ENCODE results near the gene DPEP2NB.

The DPEP2NB gene

DNA sequence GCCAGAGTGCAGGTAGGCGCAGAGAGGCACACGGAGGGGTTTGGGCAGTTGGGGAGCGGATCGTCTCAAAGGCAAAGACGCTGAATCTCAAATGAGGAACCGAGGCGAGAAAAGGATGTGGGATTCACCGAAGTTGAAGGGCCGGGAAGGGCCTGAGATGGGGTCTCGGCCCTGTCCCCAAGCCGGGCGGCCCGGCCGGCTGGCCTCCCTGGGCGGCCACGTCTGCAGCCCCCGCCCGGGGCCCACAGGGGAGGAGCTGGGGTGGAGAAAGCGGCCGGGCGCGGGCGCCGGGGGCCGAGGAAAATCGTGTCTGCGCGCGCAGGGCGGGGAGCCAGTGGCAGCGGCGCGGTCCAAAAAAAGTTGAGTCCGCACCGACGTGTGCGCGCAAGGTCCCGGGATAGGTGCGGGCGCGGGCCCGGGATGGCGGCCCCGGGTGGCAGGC, 47.7 kb downstream of the DPEP2NB start:
- Histone ChIP-seq H3K36me3 (ENCODE audit: control insufficient read depth, low read length) (no peaks in the 10 kb centered on the region), H3K79me2 (ENCODE audit: control insufficient read depth, low read length) (0 out of 2 replicates have a peak, but pooled peaks cover 6% of the 10 kb centered on the region), H3K4me3 (ENCODE audit: low read length) (peak overlapping the region; percentile 75), H3F3A (ENCODE audit: control insufficient read depth, insufficient read depth) (peaks cover 7% of the 10 kb centered on the region; the same call in 1 of the 2 replicates), H3K4me2 (ENCODE audit: low read length) (peak overlapping the region; percentile 94), H3K9me3 (ENCODE audit: control insufficient read depth, insufficient read depth, low read length) (no peaks in the 10 kb centered on the region), H3K4me1 (ENCODE audit: control insufficient read depth, low read length) (peaks cover 29% of the 10 kb centered on the region), H3K27me3 (ENCODE audit: control insufficient read depth, low read length) (no peaks in the 10 kb centered on the region), H4K20me1 (ENCODE audit: control insufficient read depth, insufficient read depth, low read depth, low read length) (0 out of 2 replicates have a peak, but pooled peaks cover 3% of the 10 kb centered on the region), H3K9me2 (replicated peaks; ENCODE audit: control insufficient read depth, low read length) (no peaks in the 10 kb centered on the region), H3K27ac (ENCODE audit: low read depth, low read length) (no peak overlapping the region)
- TF ChIP-seq CTCF (IDR thresholded peaks at IDR 0.05; ENCODE audit: low read depth, low read length, poor library complexity, severe bottlenecking) (no peak), EZH2phosphoT487 (IDR thresholded peaks at IDR 0.05; ENCODE audit: borderline replicate concordance, low read length) (no peak)

- peak; percentile 42 for TF ChIP-seq CTCF (IDR thresholded peaks at IDR 0.05; ENCODE audit: low read depth, low read length, poor library complexity, severe bottlenecking)
- TF ChIP-seq EZH2phosphoT487 (IDR thresholded peaks at IDR 0.05; ENCODE audit: borderline replicate concordance, low read length), result no peak
- H3K4me1 ChIP-seq (ENCODE audit: control insufficient read depth, low read length), result peaks cover 29% of the 10 kb centered on the region
- H3K27me3 ChIP-seq (ENCODE audit: control insufficient read depth, low read length), result no peaks in the 10 kb centered on the region
- H3K27ac ChIP-seq (ENCODE audit: low read depth, low read length), result no peak overlapping the region
- 0 out of 2 replicates have a peak, but pooled peaks cover 3% of the 10 kb centered on the region for H4K20me1 ChIP-seq (ENCODE audit: control insufficient read depth, insufficient read depth, low read depth, low read length)
- peaks cover 7% of the 10 kb centered on the region; the same call in 1 of the 2 replicates for H3F3A ChIP-seq (ENCODE audit: control insufficient read depth, insufficient read depth)
- 0 out of 2 replicates have a peak, but pooled peaks cover 6% of the 10 kb centered on the region for H3K79me2 ChIP-seq (ENCODE audit: control insufficient read depth, low read length)
- H3K4me2 ChIP-seq (ENCODE audit: low read length), result peak overlapping the region; percentile 94
- H3K4me3 ChIP-seq (ENCODE audit: low read length), result peak overlapping the region; percentile 75
- no peaks in the 10 kb centered on the region for H3K9me3 ChIP-seq (ENCODE audit: control insufficient read depth, insufficient read depth, low read length)
- H3K9me2 ChIP-seq (replicated peaks; ENCODE audit: control insufficient read depth, low read length), result no peaks in the 10 kb centered on the region
- no peaks in the 10 kb centered on the region for H3K36me3 ChIP-seq (ENCODE audit: control insufficient read depth, low read length)
Observed at GRCh38 chr16:67967183-67967957, 48.3 kb downstream of the DPEP2NB start.

GRCh38 chr16:67966549-67967182, 49.0 kb downstream of the DPEP2NB start:
- Histone ChIP-seq H3K4me3 (ENCODE audit: low read length) (peak overlapping the region; percentile 75), H3K79me2 (ENCODE audit: control insufficient read depth, low read length) (0 out of 2 replicates have a peak, but pooled peaks cover 6% of the 10 kb centered on the region), H3K4me2 (ENCODE audit: low read length) (peak overlapping the region; percentile 94), H3K27me3 (ENCODE audit: control insufficient read depth, low read length) (no peaks in the 10 kb centered on the region), H3K27ac (ENCODE audit: low read depth, low read length) (no peak overlapping the region), H3F3A (ENCODE audit: control insufficient read depth, insufficient read depth) (peaks cover 7% of the 10 kb centered on the region; the same call in 1 of the 2 replicates), H3K9me3 (ENCODE audit: control insufficient read depth, insufficient read depth, low read length) (no peaks in the 10 kb centered on the region), H3K36me3 (ENCODE audit: control insufficient read depth, low read length) (no peaks in the 10 kb centered on the region), H3K9me2 (replicated peaks; ENCODE audit: control insufficient read depth, low read length) (no peaks in the 10 kb centered on the region), H3K4me1 (ENCODE audit: control insufficient read depth, low read length) (peaks cover 29% of the 10 kb centered on the region), H4K20me1 (ENCODE audit: control insufficient read depth, insufficient read depth, low read depth, low read length) (0 out of 2 replicates have a peak, but pooled peaks cover 3% of the 10 kb centered on the region)
- TF ChIP-seq EZH2phosphoT487 (IDR thresholded peaks at IDR 0.05; ENCODE audit: borderline replicate concordance, low read length) (no peak), CTCF (IDR thresholded peaks at IDR 0.05; ENCODE audit: low read depth, low read length, poor library complexity, severe bottlenecking) (no peak)

Data from DOHH2 (cell line).